Neural crest cell (in vitro differentiated cells): ENCODE results near the gene PCDH1. TPM values are rescaled to one million over a fixed set of nuclear protein-coding genes. Genes with fewer than 3 reads are reported as not detected.

ENCODE experiments used
- DNase-seq: peaks from one replicate; pipeline ENCODE4 v3.0.0; 2021; ENCODE audit warnings: low read depth, mixed read lengths, low spot score
- H3K27ac Mint-ChIP-seq: one replicate; pipeline ENCODE4 v1.8.0; 2021; ENCODE audit warnings: mild to moderate bottlenecking, mixed read lengths; ENCODE audit not compliant: unreplicated experiment
- H3K27me3 Mint-ChIP-seq: 2 replicates; pipeline ENCODE4 v1.8.0; 2021; ENCODE audit warnings: low read depth, mild to moderate bottlenecking, mixed read lengths
- H3K36me3 Mint-ChIP-seq: 2 replicates; pipeline ENCODE4 v1.8.0; 2021; ENCODE audit warnings: low read depth, mild to moderate bottlenecking, mixed read lengths
- H3K4me1 Mint-ChIP-seq: 2 replicates; pipeline ENCODE4 v1.8.0; 2021; ENCODE audit warnings: mixed read lengths
- H3K4me3 Mint-ChIP-seq: one replicate; pipeline ENCODE4 v1.8.0; 2021; ENCODE audit warnings: mild to moderate bottlenecking, mixed read lengths
- H3K9me3 Mint-ChIP-seq: 2 replicates; pipeline ENCODE4 v1.8.0; 2021; ENCODE audit warnings: mixed read lengths
- total RNA-seq: library from RNA; stranded (reverse); gene quantifications from 2 replicates; pipeline ENCODE4 v1.2.1, GENCODE V29; 2021
- TF ChIP-seq, protein P1 (sequence below): fragments of 200-600 bp; sonication (generic); conservative IDR thresholded peaks from 2 replicates; pipeline ENCODE4 v1.5.0; 2021; ENCODE audit warnings: antibody characterized with exemption, mild to moderate bottlenecking

The PCDH1 gene
- total RNA-seq, 1 donor from 2014 or later = 17.3 TPM

GRCh38 chr5:141875022-141875740 lies 3.0 kb downstream of the PCDH1 start:
- Mint-ChIP-seq H3K4me3 (peak overlapping the region; percentile 88), H3K9me3 (no peaks in the 10 kb centered on the region), H3K36me3 (peaks cover 3% of the 10 kb centered on the region), H3K27ac (no peak overlapping the region), H3K4me1 (peaks cover 59% of the 10 kb centered on the region), H3K27me3 (peaks cover 53% of the 10 kb centered on the region)
- no peak for DNase-seq
- TF ChIP-seq, protein P1, sequence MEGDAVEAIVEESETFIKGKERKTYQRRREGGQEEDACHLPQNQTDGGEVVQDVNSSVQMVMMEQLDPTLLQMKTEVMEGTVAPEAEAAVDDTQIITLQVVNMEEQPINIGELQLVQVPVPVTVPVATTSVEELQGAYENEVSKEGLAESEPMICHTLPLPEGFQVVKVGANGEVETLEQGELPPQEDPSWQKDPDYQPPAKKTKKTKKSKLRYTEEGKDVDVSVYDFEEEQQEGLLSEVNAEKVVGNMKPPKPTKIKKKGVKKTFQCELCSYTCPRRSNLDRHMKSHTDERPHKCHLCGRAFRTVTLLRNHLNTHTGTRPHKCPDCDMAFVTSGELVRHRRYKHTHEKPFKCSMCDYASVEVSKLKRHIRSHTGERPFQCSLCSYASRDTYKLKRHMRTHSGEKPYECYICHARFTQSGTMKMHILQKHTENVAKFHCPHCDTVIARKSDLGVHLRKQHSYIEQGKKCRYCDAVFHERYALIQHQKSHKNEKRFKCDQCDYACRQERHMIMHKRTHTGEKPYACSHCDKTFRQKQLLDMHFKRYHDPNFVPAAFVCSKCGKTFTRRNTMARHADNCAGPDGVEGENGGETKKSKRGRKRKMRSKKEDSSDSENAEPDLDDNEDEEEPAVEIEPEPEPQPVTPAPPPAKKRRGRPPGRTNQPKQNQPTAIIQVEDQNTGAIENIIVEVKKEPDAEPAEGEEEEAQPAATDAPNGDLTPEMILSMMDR = no peak

GRCh38 chr5:141874262-141874964 lies 3.8 kb downstream of the PCDH1 start:
- H3K9me3 Mint-ChIP-seq = no peaks in the 10 kb centered on the region
- H3K27me3 Mint-ChIP-seq = peaks cover 46% of the 10 kb centered on the region
- peak overlapping the region; percentile 35 for H3K4me3 Mint-ChIP-seq
- peak overlapping the region; percentile 16 for H3K27ac Mint-ChIP-seq
- no peak for DNase-seq
- TF ChIP-seq, protein P1 = no peak
- H3K36me3 Mint-ChIP-seq = peaks cover 3% of the 10 kb centered on the region
- H3K4me1 Mint-ChIP-seq = peaks cover 51% of the 10 kb centered on the region

DNA sequence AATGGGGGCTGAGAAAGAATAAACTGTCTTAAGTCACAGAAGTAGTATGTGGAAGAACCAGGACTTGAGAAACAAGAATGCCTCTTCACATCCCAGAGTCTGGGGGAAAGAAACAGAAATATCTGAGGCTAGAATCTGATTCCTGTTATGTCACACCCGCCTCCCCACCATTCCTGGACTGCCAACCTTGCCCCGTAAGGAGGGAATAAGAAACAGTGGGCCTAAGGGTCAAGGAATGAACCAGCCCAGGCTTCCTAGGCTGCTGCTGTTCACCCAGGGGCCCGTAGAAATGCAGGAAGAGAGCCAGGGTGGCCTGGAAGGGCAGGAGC lies 4.3 kb downstream of the PCDH1 start:
- peaks cover 3% of the 10 kb centered on the region for H3K36me3 Mint-ChIP-seq
- no peak for DNase-seq
- H3K9me3 Mint-ChIP-seq = no peaks in the 10 kb centered on the region
- no peak overlapping the region for H3K27ac Mint-ChIP-seq
- H3K4me3 Mint-ChIP-seq = peak overlapping the region; percentile 3
- H3K27me3 Mint-ChIP-seq = peaks cover 42% of the 10 kb centered on the region
- TF ChIP-seq, protein P1 = no peak
- H3K4me1 Mint-ChIP-seq = peaks cover 46% of the 10 kb centered on the region

GRCh38 chr5:141872496-141873356 lies 5.5 kb downstream of the PCDH1 start:
- no peak for DNase-seq

GRCh38 chr5:141871870-141872269 lies 6.3 kb downstream of the PCDH1 start:
- peaks cover 32% of the 10 kb centered on the region for H3K27me3 Mint-ChIP-seq

More at GRCh38 chr5:141872496-141873356, 5.5 kb downstream of the PCDH1 start:
- TF ChIP-seq, protein P1 = no peak
- peaks cover 45% of the 10 kb centered on the region for H3K4me1 Mint-ChIP-seq
- H3K27ac Mint-ChIP-seq = no peak overlapping the region
- no peaks in the 10 kb centered on the region for H3K9me3 Mint-ChIP-seq
- H3K27me3 Mint-ChIP-seq = peaks cover 41% of the 10 kb centered on the region
- peak overlapping the region; percentile 39 for H3K4me3 Mint-ChIP-seq
- H3K36me3 Mint-ChIP-seq = peaks cover 3% of the 10 kb centered on the region

More at GRCh38 chr5:141871870-141872269, 6.3 kb downstream of the PCDH1 start:
- Mint-ChIP-seq H3K4me3 (no peak overlapping the region), H3K4me1 (peaks cover 40% of the 10 kb centered on the region), H3K9me3 (no peaks in the 10 kb centered on the region), H3K27ac (no peak overlapping the region), H3K36me3 (peaks cover 3% of the 10 kb centered on the region)
- no peak for DNase-seq
- TF ChIP-seq, protein P1 = no peak
